DND-41 (cell line): ENCODE results near the gene ATP6V0E1.

Experiments used
- EZH2 ChIP-seq: IDR thresholded peaks from 3 replicates; pipeline ENCODE4 v1.6.1; 2012; ENCODE audit warnings: borderline replicate concordance, low read depth, mild to moderate bottlenecking, moderate library complexity, low read length, inconsistent platforms; ENCODE audit not compliant: severe bottlenecking
- TF ChIP-seq, protein P1 (sequence below): IDR thresholded peaks from 2 replicates; pipeline ENCODE4 v1.5.1; 2012; ENCODE audit warnings: borderline replicate concordance, low read length, moderate library complexity, mild to moderate bottlenecking; ENCODE audit not compliant: poor library complexity, severe bottlenecking; ENCODE audit errors: extremely low read depth

DNA sequence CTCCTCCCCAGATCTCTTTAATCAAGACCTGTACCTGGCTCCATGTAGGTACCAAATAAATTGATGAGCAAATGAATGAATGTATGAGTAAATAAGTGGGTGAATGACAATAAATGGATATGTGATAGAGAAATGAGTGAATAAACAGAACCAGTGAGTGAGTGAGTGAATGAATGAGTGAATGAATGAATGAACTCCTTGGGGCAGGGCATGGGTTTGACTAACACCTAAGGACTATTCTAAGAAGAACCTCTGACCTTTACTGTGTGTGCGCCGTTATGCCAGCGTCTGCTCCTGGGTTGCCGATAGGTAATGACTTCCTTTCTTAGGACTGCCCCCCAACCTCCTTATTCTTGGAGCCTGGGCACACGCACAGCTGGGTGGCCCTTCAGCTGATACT is 26.1 kb upstream of the ATP6V0E1 start:
- TF ChIP-seq, protein P1, sequence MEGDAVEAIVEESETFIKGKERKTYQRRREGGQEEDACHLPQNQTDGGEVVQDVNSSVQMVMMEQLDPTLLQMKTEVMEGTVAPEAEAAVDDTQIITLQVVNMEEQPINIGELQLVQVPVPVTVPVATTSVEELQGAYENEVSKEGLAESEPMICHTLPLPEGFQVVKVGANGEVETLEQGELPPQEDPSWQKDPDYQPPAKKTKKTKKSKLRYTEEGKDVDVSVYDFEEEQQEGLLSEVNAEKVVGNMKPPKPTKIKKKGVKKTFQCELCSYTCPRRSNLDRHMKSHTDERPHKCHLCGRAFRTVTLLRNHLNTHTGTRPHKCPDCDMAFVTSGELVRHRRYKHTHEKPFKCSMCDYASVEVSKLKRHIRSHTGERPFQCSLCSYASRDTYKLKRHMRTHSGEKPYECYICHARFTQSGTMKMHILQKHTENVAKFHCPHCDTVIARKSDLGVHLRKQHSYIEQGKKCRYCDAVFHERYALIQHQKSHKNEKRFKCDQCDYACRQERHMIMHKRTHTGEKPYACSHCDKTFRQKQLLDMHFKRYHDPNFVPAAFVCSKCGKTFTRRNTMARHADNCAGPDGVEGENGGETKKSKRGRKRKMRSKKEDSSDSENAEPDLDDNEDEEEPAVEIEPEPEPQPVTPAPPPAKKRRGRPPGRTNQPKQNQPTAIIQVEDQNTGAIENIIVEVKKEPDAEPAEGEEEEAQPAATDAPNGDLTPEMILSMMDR, result no peak
- TF ChIP-seq EZH2, result no peak
